SIG-M5 treated with dmso at 0.1 percent for 504 hours (cell line): Measurements from ENCODE around the gene GRIK1.

Experiments
- DNase-seq: peaks from one replicate; lab custom pipeline; 2025; ENCODE audit not compliant: unreplicated experiment; lab: John Stamatoyannopoulos, UW

The GRIK1 gene

GRCh38 chr21:29787361-29787909 lies 152.4 kb downstream of the GRIK1 start:
- no peak for DNase-seq

- peak; percentile 5 for DNase-seq
Observed at GRCh38 chr21:29786496-29787360, 153.1 kb downstream of the GRIK1 start.

GRCh38 chr21:29777160-29777559 lies 162.6 kb downstream of the GRIK1 start:
- no peak for DNase-seq

GRCh38 chr21:29775462-29775861 lies 164.3 kb downstream of the GRIK1 start:
- no peak for DNase-seq

- no peak for DNase-seq
Observed at GRCh38 chr21:29771491-29772066, 168.2 kb downstream of the GRIK1 start.

- no peak for DNase-seq
Observed at GRCh38 chr21:29763674-29764073, 176.1 kb downstream of the GRIK1 start.

- DNase-seq, result no peak
Observed at GRCh38 chr21:29762570-29763082, 177.2 kb downstream of the GRIK1 start.

GRCh38 chr21:29753216-29753615 lies 186.6 kb downstream of the GRIK1 start:
- DNase-seq, result no peak

- DNase-seq, result no peak
Observed at GRCh38 chr21:29751473-29752185, 188.2 kb downstream of the GRIK1 start.

GRCh38 chr21:29749957-29750356 lies 189.8 kb downstream of the GRIK1 start:
- no peak for DNase-seq

GRCh38 chr21:29749223-29749622 lies 190.6 kb downstream of the GRIK1 start:
- DNase-seq, result no peak

- no peak for DNase-seq
Observed at GRCh38 chr21:29748391-29749167, 191.2 kb downstream of the GRIK1 start.

- DNase-seq, result no peak
Observed at GRCh38 chr21:29741761-29742160, 198.0 kb downstream of the GRIK1 start.

- no peak for DNase-seq
Observed at GRCh38 chr21:29739176-29739575, 200.6 kb downstream of the GRIK1 start.

GRCh38 chr21:29738730-29739129 lies 201.1 kb downstream of the GRIK1 start:
- DNase-seq, result no peak

- DNase-seq, result no peak
Observed at GRCh38 chr21:29737186-29737585, 202.6 kb downstream of the GRIK1 start.

GRCh38 chr21:29730281-29730680 lies 209.5 kb downstream of the GRIK1 start:
- no peak for DNase-seq

- no peak for DNase-seq
Observed at GRCh38 chr21:29726044-29726443, 213.8 kb downstream of the GRIK1 start.

- no peak for DNase-seq
Observed at GRCh38 chr21:29725025-29725736, 214.6 kb downstream of the GRIK1 start.

- DNase-seq, result no peak
Observed at GRCh38 chr21:29721964-29722363, 217.8 kb downstream of the GRIK1 start.
